ENCODE data around the gene NEK6. TPM values are rescaled to one million over a fixed set of nuclear protein-coding genes. Genes with fewer than 3 reads are reported as not detected.

NEK6 gene
- total and polyA plus RNA-seq, 9 of the 15 experiments (the other 6 are each of a cell fraction or from before 2014, with no cell fraction given) = 3.1 to 19.0 (median 8.4) TPM

GRCh38 chr9:124388275-124389048 lies 130.7 kb downstream of the NEK6 start (continued):
- TF ChIP-seq ZNF512 (tag; IDR thresholded peaks at IDR 0.05) = no peak
- TF ChIP-seq SMARCA5 (IDR thresholded peaks at IDR 0.05) = no peak
- no peak; the same call in 1 of the 2 replicates for TF ChIP-seq CHD2 (IDR thresholded peaks at IDR 0.05; ENCODE audit: low read depth, low read length)
- TF ChIP-seq ARID1B (IDR thresholded peaks at IDR 0.05) = peak; percentile 85
- no peak for TF ChIP-seq PHTF2 (CRISPR knock-in tag; IDR thresholded peaks at IDR 0.05)

- no peaks in the 10 kb centered on the region for H3K27me3 ChIP-seq (ENCODE audit: control insufficient read depth in 2 of 2, insufficient read depth in 2 of 2, low read length in 2 of 2)
- DNase-seq (ENCODE audit: extremely low read depth in 1 of 4, low spot score in 3 of 4) (no peak), FAIRE-seq (no peak), ATAC-seq (peak; percentile 23)
- no peaks in the 10 kb centered on the region for H3K9me1 ChIP-seq (ENCODE audit: control insufficient read depth, insufficient read depth, low read length)
- peak overlapping the region; percentile 46 for H3K4me2 ChIP-seq (ENCODE audit: insufficient read depth, low read length)
- H2AFZ ChIP-seq (ENCODE audit: low read depth, low read length) = no peak overlapping the region
- peaks cover 22% of the 10 kb centered on the region; the same call in 1 of the 2 replicates for H4K20me1 ChIP-seq (replicated peaks; ENCODE audit: control insufficient read depth, insufficient read depth, low read length)
- H3K9me3 ChIP-seq (replicated peaks; ENCODE audit: control insufficient read depth, insufficient read depth, low read depth, low read length) = no peaks in the 10 kb centered on the region
- in situ Hi-C loops (cut with MboI) (no loop called here), intact Hi-C loops (cut with micrococcal nuclease) (loop anchor here (5.0 kb wide), 1 partner anchor 257 kb away; no protein-coding TSS in a partner anchor)
- H3K36me3 ChIP-seq (ENCODE audit: control insufficient read depth, insufficient read depth, low read length) = peaks cover 42% of the 10 kb centered on the region
- no TSS peak for BruUV-seq (replicated peaks)
- 38% methylated on average over 7 of the region's 7 CpGs for WGBS (ENCODE audit: insufficient coverage, low coverage, missing lambda C conversion rate)
- peak overlapping the region; percentile 69 for H3K27ac ChIP-seq (ENCODE audit: extremely low read depth, low read depth, low read length)
- TF ChIP-seq DDX20 (tag; IDR thresholded peaks at IDR 0.05; ENCODE audit: low read depth) (no peak), ETS1 (conservative IDR thresholded peaks at IDR 0.05; ENCODE audit: control insufficient read depth, low read depth, low read length) (0 out of 2 replicates have a peak, but pooled peaks have one; percentile 18)
- POLR2A ChIA-PET = interaction anchor here (0.5 to 1.6 kb wide), 8 partner anchors 9 to 967 kb away, joined by 3 to 7 read pairs (median 3); no protein-coding TSS in a partner anchor
- H3K4me1 ChIP-seq (replicated peaks in 1 of 2; ENCODE audit: control insufficient read depth in 2 of 2, insufficient read depth in 2 of 2, low read length in 2 of 2) = peaks cover 32 to 79% of the 10 kb centered on the region in 2 experiments
- CTCF ChIA-PET (ENCODE audit: low intra/inter-chr PET ratio) = interaction anchor here (2.3 kb wide), 1 partner anchor 262 kb away, joined by 6 read pairs; no protein-coding TSS in a partner anchor
- peaks cover 100% of the 10 kb centered on the region for H3K79me2 ChIP-seq (ENCODE audit: control insufficient read depth, insufficient read depth, low read length)
- no peak overlapping the region for H3K4me3 ChIP-seq
- H3K9ac ChIP-seq (ENCODE audit: insufficient read depth in 1 of 2, low read depth in 2 of 2, low read length in 2 of 2) = peak overlapping the region in 1 of 2 experiments; percentile 19; a peak in 3 of 4 replicates
These were observed 131.6 kb downstream of the NEK6 start for GRCh38 chr9:124389146-124389939.

Data from K562 (cell line).